Measurements from ENCODE around the gene CDC34. TPM values are rescaled to one million over a fixed set of nuclear protein-coding genes. Genes with fewer than 3 reads are reported as not detected.
A peak's percentile ranks its signal among the peaks of the same experiment; 100 is the strongest.

CDC34 gene
- total RNA-seq, 4 donors from 2014 or later, result 72.0 to 116 (median 103) TPM

DNA sequence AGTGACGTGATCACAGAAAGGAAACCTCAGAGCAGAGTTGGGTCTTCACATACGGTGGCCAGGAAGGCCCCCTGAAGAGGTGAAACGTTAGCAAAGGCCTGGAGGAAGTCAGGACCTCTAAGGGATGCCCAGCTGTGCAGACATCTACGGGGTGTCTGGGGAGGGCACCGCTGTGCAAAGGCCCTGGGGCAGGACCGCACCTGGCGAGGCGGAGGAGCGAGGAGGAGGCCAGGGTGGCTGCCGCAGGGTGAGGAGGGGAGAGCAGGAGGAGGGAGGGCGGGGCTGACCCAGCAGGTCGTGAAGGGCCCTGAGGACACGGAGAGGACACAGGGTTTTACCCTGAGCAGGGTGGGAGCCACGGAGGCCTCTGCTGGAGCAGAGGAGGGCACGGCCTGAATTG lies 47.1 kb upstream of the CDC34 start:
- in situ Hi-C loops (cut with MboI; ENCODE audit: low pct_ligation_motif_present in 1 of 4, low pct_unique_long_range_greater_than_20kb in 1 of 4, low sequenced_read_pairs in 3 of 4), result no loop called here
- Histone ChIP-seq H3K4me3 (no peak overlapping the region), H3K27me3 (peaks cover 23% of the 10 kb centered on the region), H3K36me3 (no peaks in the 10 kb centered on the region), H3K4me1 (peaks cover under 1 to 9% (median 6%) of the 10 kb centered on the region in 4 donors), H3K27ac (no peak overlapping the region), H3K9me3 (no peaks in the 10 kb centered on the region)
- intact Hi-C loops (cut with DNase I; ENCODE audit: low total_unique reads), result loop anchor here (10.0 kb wide), 1 partner anchor 110 kb away; a partner anchor contains a TSS
- DNase-seq, result no peak
- TF ChIP-seq, protein P1, sequence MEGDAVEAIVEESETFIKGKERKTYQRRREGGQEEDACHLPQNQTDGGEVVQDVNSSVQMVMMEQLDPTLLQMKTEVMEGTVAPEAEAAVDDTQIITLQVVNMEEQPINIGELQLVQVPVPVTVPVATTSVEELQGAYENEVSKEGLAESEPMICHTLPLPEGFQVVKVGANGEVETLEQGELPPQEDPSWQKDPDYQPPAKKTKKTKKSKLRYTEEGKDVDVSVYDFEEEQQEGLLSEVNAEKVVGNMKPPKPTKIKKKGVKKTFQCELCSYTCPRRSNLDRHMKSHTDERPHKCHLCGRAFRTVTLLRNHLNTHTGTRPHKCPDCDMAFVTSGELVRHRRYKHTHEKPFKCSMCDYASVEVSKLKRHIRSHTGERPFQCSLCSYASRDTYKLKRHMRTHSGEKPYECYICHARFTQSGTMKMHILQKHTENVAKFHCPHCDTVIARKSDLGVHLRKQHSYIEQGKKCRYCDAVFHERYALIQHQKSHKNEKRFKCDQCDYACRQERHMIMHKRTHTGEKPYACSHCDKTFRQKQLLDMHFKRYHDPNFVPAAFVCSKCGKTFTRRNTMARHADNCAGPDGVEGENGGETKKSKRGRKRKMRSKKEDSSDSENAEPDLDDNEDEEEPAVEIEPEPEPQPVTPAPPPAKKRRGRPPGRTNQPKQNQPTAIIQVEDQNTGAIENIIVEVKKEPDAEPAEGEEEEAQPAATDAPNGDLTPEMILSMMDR (IDR thresholded peaks at IDR 0.05), result no peak
- TF ChIP-seq EP300 (IDR thresholded peaks at IDR 0.05; ENCODE audit: low read depth) (no peak), POLR2AphosphoS5 (IDR thresholded peaks at IDR 0.05) (no peak), POLR2A (IDR thresholded peaks at IDR 0.05) (no peak)
- WGBS, 2 donors (ENCODE audit: low coverage in 1 of 2), result 57% methylated on average over 15 of the region's 15 CpGs; no CpG with 5 or more reads in 1 of the 2 donors

DNA sequence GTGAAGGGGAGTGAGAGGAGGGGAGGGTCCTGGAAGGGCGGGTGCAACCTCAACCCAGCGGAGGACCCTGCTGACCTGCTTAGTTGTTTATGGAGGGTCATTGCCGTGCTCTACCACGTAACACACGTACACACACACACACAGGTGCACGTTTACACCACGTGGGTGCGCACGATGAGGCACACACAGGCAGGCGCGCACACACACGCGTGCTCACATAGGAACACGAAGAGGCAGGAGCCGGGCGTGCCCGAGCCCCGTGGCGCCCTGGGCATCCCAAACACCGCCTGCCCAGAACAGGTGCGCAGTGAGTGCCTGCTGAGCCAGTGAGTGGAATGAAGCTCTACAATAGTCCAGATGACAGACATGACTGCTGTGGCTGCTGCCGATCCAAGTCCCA lies 46.5 kb upstream of the CDC34 start:
- TF ChIP-seq, protein P1 (IDR thresholded peaks at IDR 0.05), result no peak
- no peak for TF ChIP-seq POLR2A (IDR thresholded peaks at IDR 0.05)
- TF ChIP-seq POLR2AphosphoS5 (IDR thresholded peaks at IDR 0.05), result no peak
- no peak for TF ChIP-seq EP300 (IDR thresholded peaks at IDR 0.05; ENCODE audit: low read depth)
- 69% methylated on average over 22 of the region's 22 CpGs; no CpG with 5 or more reads in 1 of the 2 donors for WGBS, 2 donors (ENCODE audit: low coverage in 1 of 2)
- Histone ChIP-seq H3K36me3 (no peaks in the 10 kb centered on the region), H3K27me3 (peaks cover 23% of the 10 kb centered on the region), H3K4me3 (no peak overlapping the region), H3K9me3 (no peaks in the 10 kb centered on the region), H3K4me1 (peaks cover 4 to 11% (median 9%) of the 10 kb centered on the region in 4 donors), H3K27ac (no peak overlapping the region)
- in situ Hi-C loops (cut with MboI; ENCODE audit: low pct_ligation_motif_present in 1 of 4, low pct_unique_long_range_greater_than_20kb in 1 of 4, low sequenced_read_pairs in 3 of 4), result no loop called here
- intact Hi-C loops (cut with DNase I; ENCODE audit: low total_unique reads), result loop anchor here (10.0 kb wide), 1 partner anchor 110 kb away; a partner anchor contains a TSS
- DNase-seq, result no peak

DNA sequence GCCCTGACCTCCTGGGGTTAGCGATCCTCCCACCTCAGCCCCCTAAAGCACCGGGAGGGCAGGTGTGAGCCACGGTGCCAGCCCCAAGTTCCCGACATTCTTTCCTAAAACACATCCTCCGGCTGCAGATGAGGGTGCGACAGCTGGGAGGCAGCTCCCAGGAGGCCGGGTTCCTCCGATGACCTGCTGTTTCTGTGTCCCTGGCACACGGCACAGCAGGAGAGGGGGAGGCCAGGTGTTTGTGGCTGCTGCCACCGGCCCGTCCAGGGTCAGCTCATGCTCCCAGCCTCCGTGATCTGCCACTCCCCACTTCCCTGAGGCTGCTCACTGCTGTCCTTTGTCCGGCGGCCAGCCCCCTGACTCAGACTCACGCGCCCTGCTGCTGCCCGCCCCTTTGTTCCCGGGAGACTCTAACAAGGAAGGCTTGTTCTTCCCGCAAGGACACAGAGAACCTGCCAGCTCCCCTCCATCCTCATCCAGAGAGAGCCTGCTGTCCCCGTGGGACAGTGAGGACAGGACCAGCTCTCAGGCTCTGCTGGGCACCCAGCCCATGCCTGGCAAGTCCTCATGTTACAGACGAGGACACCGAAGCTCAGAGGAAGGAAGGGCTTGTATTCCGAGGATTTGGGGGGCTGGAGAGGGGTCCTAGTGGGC lies 45.9 kb upstream of the CDC34 start:
- Histone ChIP-seq H3K4me1 (peaks cover 4 to 11% (median 9%) of the 10 kb centered on the region in 4 donors), H3K36me3 (no peaks in the 10 kb centered on the region), H3K9me3 (no peaks in the 10 kb centered on the region), H3K27ac (peak overlapping the region in 2 of 4 donors; percentile 5 to 21), H3K4me3 (no peak overlapping the region), H3K27me3 (peaks cover 23% of the 10 kb centered on the region)
- in situ Hi-C loops (cut with MboI; ENCODE audit: low pct_ligation_motif_present in 1 of 4, low pct_unique_long_range_greater_than_20kb in 1 of 4, low sequenced_read_pairs in 3 of 4), result no loop called here
- TF ChIP-seq, protein P1 (IDR thresholded peaks at IDR 0.05), result no peak
- TF ChIP-seq EP300 (IDR thresholded peaks at IDR 0.05; ENCODE audit: low read depth) (no peak), POLR2AphosphoS5 (IDR thresholded peaks at IDR 0.05) (no peak), POLR2A (IDR thresholded peaks at IDR 0.05) (no peak)
- 24% methylated on average over 19 of the region's 23 CpGs; no CpG with 5 or more reads in 1 of the 2 donors for WGBS, 2 donors (ENCODE audit: low coverage in 1 of 2)
- DNase-seq, result no peak
- intact Hi-C loops (cut with DNase I; ENCODE audit: low total_unique reads), result loop anchor here (10.0 kb wide), 1 partner anchor 111 kb away; a partner anchor contains a TSS

DNA sequence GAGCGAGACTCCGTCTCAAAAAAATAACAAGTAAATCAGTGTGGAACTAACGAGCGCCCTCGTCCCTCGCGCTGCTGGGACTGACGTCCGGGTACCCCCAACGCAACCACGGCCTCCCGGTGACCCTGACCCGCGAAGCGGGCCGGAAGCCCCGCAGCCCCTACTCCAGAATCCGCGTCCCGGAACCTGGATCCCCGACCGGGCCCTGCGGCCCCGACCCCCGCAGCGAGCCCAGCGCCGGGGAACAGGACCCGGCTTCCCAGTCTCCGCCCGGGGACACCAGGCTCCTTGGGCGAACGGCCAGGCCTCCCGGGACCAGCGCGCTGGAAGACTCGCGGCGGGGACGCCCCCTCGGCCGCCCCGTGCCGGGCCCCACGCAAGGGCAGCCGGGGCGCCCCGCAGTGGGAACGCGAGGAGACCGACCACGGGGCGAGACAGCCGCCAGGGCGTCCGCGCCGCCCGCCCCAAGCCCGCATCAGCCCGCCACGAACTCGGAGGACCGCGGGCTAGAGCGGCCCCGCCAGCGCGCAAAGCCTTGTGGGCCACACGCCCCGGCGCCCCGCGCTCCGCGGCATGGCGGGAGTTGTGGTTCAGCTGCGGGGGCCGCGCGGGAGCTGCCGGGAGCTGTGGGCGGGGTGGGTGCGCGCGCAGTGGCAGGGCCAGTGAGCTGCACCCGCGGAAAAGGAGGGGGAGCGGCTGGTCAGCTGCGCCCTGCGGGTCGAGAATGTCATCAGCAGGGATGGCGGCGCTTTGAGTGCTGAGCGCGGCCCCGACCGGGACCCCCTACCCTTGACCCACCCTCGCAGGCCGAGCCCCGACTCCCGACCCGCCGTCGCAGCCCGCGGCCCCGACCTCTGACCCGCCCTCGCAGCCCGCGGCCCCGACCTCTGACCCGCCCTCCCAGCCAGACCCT lies 42.8 kb upstream of the CDC34 start:
- intact Hi-C loops (cut with DNase I; ENCODE audit: low total_unique reads), result loop anchor here (10.0 kb wide), 1 partner anchor 114 kb away; a partner anchor contains a TSS
- peaks cover 23% of the 10 kb centered on the region for H3K27me3 ChIP-seq
- peaks cover 4 to 16% (median 9%) of the 10 kb centered on the region in 4 donors for H3K4me1 ChIP-seq
- in situ Hi-C loops (cut with MboI; ENCODE audit: low pct_ligation_motif_present in 1 of 4, low pct_unique_long_range_greater_than_20kb in 1 of 4, low sequenced_read_pairs in 3 of 4), result no loop called here
- TF ChIP-seq POLR2AphosphoS5 (IDR thresholded peaks at IDR 0.05) (peak in 2 of 3 donors; percentile 82 to 84), EP300 (IDR thresholded peaks at IDR 0.05; ENCODE audit: low read depth) (no peak), POLR2A (IDR thresholded peaks at IDR 0.05) (peak; percentile 72)
- TF ChIP-seq, protein P1 (IDR thresholded peaks at IDR 0.05), result peak in 2 of 5 experiments; percentile 2 to 18
- 0 to 1% methylated on average over 11 to 82 of the region's 114 CpGs for WGBS, 2 donors (ENCODE audit: low coverage in 1 of 2)
- peak overlapping the region; percentile 93 to 98 (median 96) for H3K27ac ChIP-seq
- H3K9me3 ChIP-seq, result no peaks in the 10 kb centered on the region
- DNase-seq, result peak; percentile 95
- no peaks in the 10 kb centered on the region for H3K36me3 ChIP-seq
- peak overlapping the region; percentile 90 to 99 (median 96) for H3K4me3 ChIP-seq
